ENCODE measurements around the gene OFD1.
A peak's percentile ranks its signal among the peaks of the same experiment; 100 is the strongest.

OFD1 gene

GRCh38 chrX:13794417-13794816 lies 59.9 kb downstream of the OFD1 start:
- no peak for DNase-seq

- peak in 23 of 56 donors; percentile 1 to 65 (median 28) for DNase-seq
Observed at GRCh38 chrX:13797512-13797911, 63.0 kb downstream of the OFD1 start.

- DNase-seq = no peak
Observed at GRCh38 chrX:13798184-13798583, 63.6 kb downstream of the OFD1 start.

GRCh38 chrX:13803116-13803515 lies 68.6 kb downstream of the OFD1 start:
- no peak for DNase-seq

- DNase-seq = no peak
Observed at GRCh38 chrX:13805241-13805640, 70.7 kb downstream of the OFD1 start.

GRCh38 chrX:13808293-13808692 lies 73.7 kb downstream of the OFD1 start:
- DNase-seq = no peak

- DNase-seq = no peak
Observed at GRCh38 chrX:13808865-13809264, 74.3 kb downstream of the OFD1 start.

- DNase-seq = no peak
Observed at GRCh38 chrX:13815664-13816063, 81.1 kb downstream of the OFD1 start.

GRCh38 chrX:13816176-13816575 lies 81.6 kb downstream of the OFD1 start:
- no peak for DNase-seq

- DNase-seq = peak in 50 of 56 donors; percentile 2 to 72 (median 33)
Observed at GRCh38 chrX:13816643-13817627, 82.4 kb downstream of the OFD1 start, which contains the start of gene GPM6B. Gene GPM6B, minus strand, starts transcription at chrX:13817093. Its CDS starts 189 bp downstream, at chrX:13816904.
